Glutamatergic neuron (in vitro differentiated cells): ENCODE data around the gene GNGT2. TPM values are rescaled to one million over a fixed set of nuclear protein-coding genes. Genes with fewer than 3 reads are reported as not detected.

Experiments used
- DNase-seq: peaks from one replicate; pipeline ENCODE4 v3.0.0; 2022
- H3K27ac Mint-ChIP-seq: one replicate; pipeline ENCODE4 v1.8.0; 2020; ENCODE audit warnings: mild to moderate bottlenecking, mixed read lengths, inconsistent platforms; ENCODE audit not compliant: unreplicated experiment
- H3K27me3 Mint-ChIP-seq: one replicate; pipeline ENCODE4 v1.8.0; 2020; ENCODE audit warnings: mild to moderate bottlenecking, moderate library complexity, mixed read lengths, inconsistent platforms; ENCODE audit not compliant: unreplicated experiment
- H3K36me3 Mint-ChIP-seq: one replicate; pipeline ENCODE4 v1.8.0; 2020; ENCODE audit warnings: mild to moderate bottlenecking, mixed read lengths, inconsistent platforms; ENCODE audit not compliant: unreplicated experiment
- H3K4me1 Mint-ChIP-seq: one replicate; pipeline ENCODE4 v1.8.0; 2020; ENCODE audit warnings: mild to moderate bottlenecking, low read depth, mixed read lengths, inconsistent platforms; ENCODE audit not compliant: unreplicated experiment
- H3K4me3 Mint-ChIP-seq: one replicate; pipeline ENCODE4 v1.8.0; 2020; ENCODE audit warnings: mild to moderate bottlenecking, mixed read lengths, inconsistent platforms; ENCODE audit not compliant: unreplicated experiment
- H3K9me3 Mint-ChIP-seq: one replicate; pipeline ENCODE4 v1.8.0; 2020; ENCODE audit warnings: mild to moderate bottlenecking, moderate library complexity, mixed read lengths, inconsistent platforms; ENCODE audit not compliant: unreplicated experiment
- CTCF ChIP-seq: fragments of 200-600 bp; sonication (generic); IDR thresholded peaks from one replicate; pipeline ENCODE4 v1.5.0; 2021; ENCODE audit not compliant: partially characterized antibody, unreplicated experiment
- long read RNA-seq: library from polyadenylated mRNA; unstranded; transcript quantifications from one replicate; pipeline ENCODE4 v2.0.0, GENCODE V29; 2020; ENCODE audit not compliant: unreplicated experiment
- total RNA-seq: library from RNA; stranded (reverse); fragmentation: NEBNext Ultra II Directional; extraction: Animal tissue kit (Norgen Biotek cat#: 25700); gene quantifications from one replicate; pipeline ENCODE4 v1.2.1, GENCODE V29; 2021; ENCODE audit not compliant: unreplicated experiment

Gene GNGT2
- total RNA-seq, result not detected
- long read RNA-seq, result 0 reads

GRCh38 chr17:49210158-49211029, at the start of gene GNGT2, which contains the start of gene ABI3:
Gene GNGT2 (minus strand): TSS chr17:49210574. CDS start chr17:49207422, 3,152 bp downstream.
Gene ABI3 (plus strand): TSS chr17:49210707. CDS start chr17:49210725, 18 bp downstream.
- H3K36me3 Mint-ChIP-seq, result no peaks in the 10 kb centered on the region
- H3K4me3 Mint-ChIP-seq, result no peak within 1 kb of the TSS
- DNase-seq, result no peak
- H3K27ac Mint-ChIP-seq, result no peak within 1 kb of the TSS
- H3K9me3 Mint-ChIP-seq, result no peaks in the 10 kb centered on the region
- TF ChIP-seq CTCF, result no peak
- H3K27me3 Mint-ChIP-seq, result peaks cover 9% of the 10 kb centered on the region
- no peaks in the 10 kb centered on the region for H3K4me1 Mint-ChIP-seq

- Mint-ChIP-seq H3K4me3 (peak overlapping the region; percentile 80), H3K27me3 (peaks cover 10% of the 10 kb centered on the region), H3K9me3 (peaks cover 3% of the 10 kb centered on the region), H3K27ac (no peak overlapping the region), H3K4me1 (no peaks in the 10 kb centered on the region), H3K36me3 (no peaks in the 10 kb centered on the region)
- no peak for TF ChIP-seq CTCF
- no peak for DNase-seq
These were observed 49.3 kb upstream of the GNGT2 start for GRCh38 chr17:49259663-49260010.

GRCh38 chr17:49258394-49258793, 48.0 kb upstream of the GNGT2 start:
- no peak overlapping the region for H3K27ac Mint-ChIP-seq
- peaks cover 3% of the 10 kb centered on the region for H3K9me3 Mint-ChIP-seq
- H3K4me1 Mint-ChIP-seq, result no peaks in the 10 kb centered on the region
- no peak for TF ChIP-seq CTCF
- no peaks in the 10 kb centered on the region for H3K36me3 Mint-ChIP-seq
- no peak for DNase-seq
- H3K27me3 Mint-ChIP-seq, result peaks cover 10% of the 10 kb centered on the region
- no peak overlapping the region for H3K4me3 Mint-ChIP-seq

GRCh38 chr17:49255125-49255524, 44.8 kb upstream of the GNGT2 start:
- no peaks in the 10 kb centered on the region for H3K9me3 Mint-ChIP-seq
- no peak for DNase-seq
- H3K36me3 Mint-ChIP-seq, result no peaks in the 10 kb centered on the region
- H3K27ac Mint-ChIP-seq, result no peak overlapping the region
- H3K27me3 Mint-ChIP-seq, result no peaks in the 10 kb centered on the region
- H3K4me3 Mint-ChIP-seq, result no peak overlapping the region
- no peaks in the 10 kb centered on the region for H3K4me1 Mint-ChIP-seq
- no peak for TF ChIP-seq CTCF

- no peaks in the 10 kb centered on the region for H3K27me3 Mint-ChIP-seq
- no peaks in the 10 kb centered on the region for H3K9me3 Mint-ChIP-seq
- no peak for TF ChIP-seq CTCF
- no peaks in the 10 kb centered on the region for H3K36me3 Mint-ChIP-seq
- H3K27ac Mint-ChIP-seq, result no peak overlapping the region
- H3K4me1 Mint-ChIP-seq, result no peaks in the 10 kb centered on the region
- no peak for DNase-seq
- H3K4me3 Mint-ChIP-seq, result no peak overlapping the region
These were observed 43.7 kb upstream of the GNGT2 start for GRCh38 chr17:49254066-49254465.
